Astrocyte of the spinal cord (primary cell): ENCODE results near the gene TLR5.
A peak's percentile ranks its signal among the peaks of the same experiment; 100 is the strongest.

ENCODE experiments used
- DNase-seq: peaks from one replicate; pipeline ENCODE4 v3.0.0; 2011; ENCODE audit warnings: low read depth, low spot score
- H3K4me3 ChIP-seq: 2 replicates; pipeline ENCODE4 v1.5.1; 2011; ENCODE audit warnings: low read depth, mild to moderate bottlenecking, low read length, moderate library complexity
- CTCF ChIP-seq: IDR thresholded peaks from 2 replicates; pipeline ENCODE4 v1.5.1; 2012; ENCODE audit warnings: low read depth, mild to moderate bottlenecking, low read length, inconsistent platforms
- in situ Hi-C: cut with HindIII; loops from 2 replicates; pipeline ENCODE4 v1.10.0; 2017; ENCODE audit warnings: low sequenced_read_pairs

The TLR5 gene

GRCh38 chr1:223143537-223144248 is 645 bp upstream of the TLR5 start:
- peak overlapping the region; percentile 31 for H3K4me3 ChIP-seq
- no peak for TF ChIP-seq CTCF
- DNase-seq = no peak
- in situ Hi-C loops = no loop called here

- DNase-seq = no peak
- H3K4me3 ChIP-seq = no peak overlapping the region
- TF ChIP-seq CTCF = no peak
- in situ Hi-C loops = no loop called here
Observed at GRCh38 chr1:223142269-223142668, 779 bp downstream of the TLR5 start.

GRCh38 chr1:223140611-223141405 is 2.2 kb downstream of the TLR5 start:
- H3K4me3 ChIP-seq = no peak overlapping the region

GRCh38 chr1:223137455-223138085 is 5.5 kb downstream of the TLR5 start:
- DNase-seq = no peak
- TF ChIP-seq CTCF = no peak
- in situ Hi-C loops = no loop called here
- no peak overlapping the region for H3K4me3 ChIP-seq

More at GRCh38 chr1:223140611-223141405, 2.2 kb downstream of the TLR5 start:
- no peak for DNase-seq
- TF ChIP-seq CTCF = no peak
- in situ Hi-C loops = no loop called here

- TF ChIP-seq CTCF = no peak
- H3K4me3 ChIP-seq = no peak overlapping the region
- DNase-seq = no peak
- in situ Hi-C loops = no loop called here
Observed at GRCh38 chr1:223136086-223136485, 7.0 kb downstream of the TLR5 start.

- in situ Hi-C loops = no loop called here
- TF ChIP-seq CTCF = no peak
- DNase-seq = peak; percentile 74
- H3K4me3 ChIP-seq = no peak overlapping the region
Observed at GRCh38 chr1:223135176-223135942, 7.7 kb downstream of the TLR5 start.
